Liver (tissue), 9 donors: ENCODE data around the gene RNF183. TPM values are rescaled to one million over a fixed set of nuclear protein-coding genes. Genes with fewer than 3 reads are reported as not detected.
A peak's percentile ranks its signal among the peaks of the same experiment; 100 is the strongest.

ENCODE experiments used
- DNase-seq: peaks from one replicate; pipeline ENCODE4 v3.0.0-alpha.2; 2017; ENCODE audit warnings: low spot score
- H3K27ac ChIP-seq, 2 donors: one replicate each; pipeline ENCODE4 v1.7.0; 2013; ENCODE audit warnings: inconsistent platforms in 2 of 2, low read length in 2 of 2, control low read depth in 1 of 2, low read depth in 1 of 2, mild to moderate bottlenecking in 1 of 2
- H3K27me3 ChIP-seq, 4 donors: one replicate each; pipeline versions ENCODE4 v1.6.1 to v1.7.0; 2013; ENCODE audit warnings: low read length in 3 of 4, inconsistent platforms in 1 of 4, mild to moderate bottlenecking in 1 of 4, moderate library complexity in 1 of 4; ENCODE audit not compliant: control insufficient read depth in 4 of 4, insufficient read depth in 4 of 4
- H3K36me3 ChIP-seq, 4 donors: one replicate each; pipeline versions ENCODE4 v1.6.1 to v1.7.0; 2013; ENCODE audit warnings: low read length in 3 of 4, mild to moderate bottlenecking in 3 of 4, low read depth in 1 of 4, moderate library complexity in 1 of 4; ENCODE audit not compliant: control insufficient read depth in 4 of 4, insufficient read depth in 3 of 4
- H3K4me1 ChIP-seq, 4 donors: one replicate each; pipeline versions ENCODE4 v1.6.1 to v1.7.0; 2013; ENCODE audit warnings: low read length in 3 of 4, mild to moderate bottlenecking in 3 of 4, moderate library complexity in 1 of 4; ENCODE audit not compliant: control insufficient read depth in 4 of 4, insufficient read depth in 4 of 4
- H3K4me3 ChIP-seq, 3 donors: one replicate each; pipeline versions ENCODE4 v1.6.1 to v1.7.0; 2013; ENCODE audit warnings: low read length in 3 of 3, control low read depth in 1 of 3, low read depth in 1 of 3, mild to moderate bottlenecking in 1 of 3
- H3K9ac ChIP-seq, 2 donors: one replicate each; pipeline ENCODE4 v1.7.0; 2013; ENCODE audit warnings: low read length in 2 of 2, mild to moderate bottlenecking in 2 of 2, moderate library complexity in 2 of 2, control low read depth in 1 of 2, low read depth in 1 of 2
- H3K9me3 ChIP-seq, 4 donors: one replicate each; pipeline versions ENCODE4 v1.6.1 to v1.7.0; 2013; ENCODE audit warnings: low read length in 3 of 4; ENCODE audit not compliant: control insufficient read depth in 4 of 4
- FOXA2 ChIP-seq: IDR thresholded peaks from 2 replicates; pipeline ENCODE4 v1.6.1; 2016; ENCODE audit warnings: antibody characterized with exemption
- GABPA ChIP-seq, 2 donors: IDR thresholded peaks in 1 of 2; conservative IDR thresholded peaks in 1 of 2; 2 replicates each; pipeline ENCODE4 v1.6.1; 2016; ENCODE audit warnings: antibody characterized with exemption in 2 of 2, mild to moderate bottlenecking in 1 of 2, moderate library complexity in 1 of 2
- HNF4A ChIP-seq, 2 donors: conservative IDR thresholded peaks; 2 replicates each; pipeline ENCODE4 v1.6.1; 2016; ENCODE audit warnings: antibody characterized with exemption in 2 of 2, mild to moderate bottlenecking in 2 of 2
- HNF4G ChIP-seq: IDR thresholded peaks from 2 replicates; pipeline ENCODE4 v1.6.1; 2016; ENCODE audit warnings: antibody characterized with exemption
- JUND ChIP-seq, 2 donors: IDR thresholded peaks; 2 replicates each; pipeline ENCODE4 v1.6.1; 2016; ENCODE audit warnings: antibody characterized with exemption in 2 of 2
- NR2F2 ChIP-seq: IDR thresholded peaks from 2 replicates; pipeline ENCODE4 v1.6.1; 2016; ENCODE audit warnings: antibody characterized with exemption
- RXRA ChIP-seq, 2 donors: IDR thresholded peaks; 2 replicates each; pipeline ENCODE4 v1.6.1; 2017 to 2018; ENCODE audit warnings: antibody characterized with exemption in 2 of 2, mild to moderate bottlenecking in 1 of 2
- SP1 ChIP-seq: IDR thresholded peaks from 2 replicates; pipeline ENCODE4 v1.6.1; 2018; ENCODE audit warnings: antibody characterized with exemption, mild to moderate bottlenecking
- TAF1 ChIP-seq: conservative IDR thresholded peaks from 2 replicates; pipeline ENCODE4 v1.6.1; 2016; ENCODE audit warnings: antibody characterized with exemption, mild to moderate bottlenecking
- WGBS: extraction: QIAGEN DNeasy Blood & Tissue Kit; methylation state at CpG from one replicate; pipeline ENCODE4 v1.1.7; 2013; 5-methylcytosine and 5-hydroxymethylcytosine counted together
- polyA plus RNA-seq, 2 donors: library from polyadenylated mRNA; stranded (reverse) in 1 of 2; unstranded in 1 of 2; fragments of 200-250 nt in 1 of 2; fragments of >200 nt in 1 of 2; fragmentation: Nextera tagmentation in 1 of 2; extraction: Ambion mirVana in 1 of 2; gene quantifications; one replicate each; pipeline versions ENCODE4 v1.2.1 to v1.2.3, GENCODE V29; 2013 to 2015
- total RNA-seq, 2 donors: library from RNA; depleted of rRNA; stranded (reverse); fragments of >200 nt; gene quantifications; one replicate each; pipeline ENCODE4 v1.2.3, GENCODE V29; 2014
- TF ChIP-seq, protein P1 (sequence below): IDR thresholded peaks from 2 replicates; pipeline ENCODE4 v1.6.1; 2016; ENCODE audit warnings: antibody characterized with exemption, mild to moderate bottlenecking
- TF ChIP-seq, protein P2 (sequence below): IDR thresholded peaks from 2 replicates; pipeline ENCODE4 v1.6.1; 2016; ENCODE audit warnings: antibody characterized with exemption
- TF ChIP-seq, protein P3 (sequence below): IDR thresholded peaks from 2 replicates; pipeline ENCODE4 v1.6.1; 2016; ENCODE audit warnings: antibody characterized with exemption
- TF ChIP-seq, protein P4 (sequence below): IDR thresholded peaks from 2 replicates; pipeline ENCODE4 v1.6.1; 2016; ENCODE audit warnings: antibody characterized with exemption
- donor health status: healthy.
- donor health status: healthy.
- donor health status: healthy.
- donor health status: healthy.
- donor health status: healthy.

Gene RNF183
- total and polyA plus RNA-seq, 4 donors: 0.07 TPM; not detected in 3

DNA sequence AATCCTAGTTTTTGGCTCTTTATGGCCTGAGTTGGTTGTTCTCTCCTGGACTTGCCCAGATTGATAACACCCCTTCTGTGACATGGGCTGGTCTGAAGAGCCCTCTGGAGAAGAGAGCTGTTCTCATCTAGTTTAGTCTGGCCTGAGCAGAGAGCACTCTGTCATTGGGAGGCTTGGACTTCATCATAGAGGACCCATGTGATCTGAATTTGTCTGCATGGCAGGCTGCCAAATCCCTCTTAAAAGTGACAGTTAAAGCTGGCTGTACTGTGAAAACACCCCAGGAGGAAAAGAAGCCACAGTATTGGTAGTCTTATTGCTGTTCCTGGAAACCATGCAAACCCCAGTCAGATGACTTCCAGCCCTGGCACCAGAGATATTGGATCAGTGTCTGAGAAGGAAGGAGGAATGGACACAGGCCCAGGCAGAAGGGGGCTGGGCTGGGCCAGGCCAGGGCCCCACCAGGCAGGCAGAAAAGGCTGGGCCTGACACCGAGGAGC is 40.6 kb upstream of the RNF183 start:
- 58% methylated on average over 1 of the region's 1 CpG for WGBS
- TF ChIP-seq, protein P1, sequence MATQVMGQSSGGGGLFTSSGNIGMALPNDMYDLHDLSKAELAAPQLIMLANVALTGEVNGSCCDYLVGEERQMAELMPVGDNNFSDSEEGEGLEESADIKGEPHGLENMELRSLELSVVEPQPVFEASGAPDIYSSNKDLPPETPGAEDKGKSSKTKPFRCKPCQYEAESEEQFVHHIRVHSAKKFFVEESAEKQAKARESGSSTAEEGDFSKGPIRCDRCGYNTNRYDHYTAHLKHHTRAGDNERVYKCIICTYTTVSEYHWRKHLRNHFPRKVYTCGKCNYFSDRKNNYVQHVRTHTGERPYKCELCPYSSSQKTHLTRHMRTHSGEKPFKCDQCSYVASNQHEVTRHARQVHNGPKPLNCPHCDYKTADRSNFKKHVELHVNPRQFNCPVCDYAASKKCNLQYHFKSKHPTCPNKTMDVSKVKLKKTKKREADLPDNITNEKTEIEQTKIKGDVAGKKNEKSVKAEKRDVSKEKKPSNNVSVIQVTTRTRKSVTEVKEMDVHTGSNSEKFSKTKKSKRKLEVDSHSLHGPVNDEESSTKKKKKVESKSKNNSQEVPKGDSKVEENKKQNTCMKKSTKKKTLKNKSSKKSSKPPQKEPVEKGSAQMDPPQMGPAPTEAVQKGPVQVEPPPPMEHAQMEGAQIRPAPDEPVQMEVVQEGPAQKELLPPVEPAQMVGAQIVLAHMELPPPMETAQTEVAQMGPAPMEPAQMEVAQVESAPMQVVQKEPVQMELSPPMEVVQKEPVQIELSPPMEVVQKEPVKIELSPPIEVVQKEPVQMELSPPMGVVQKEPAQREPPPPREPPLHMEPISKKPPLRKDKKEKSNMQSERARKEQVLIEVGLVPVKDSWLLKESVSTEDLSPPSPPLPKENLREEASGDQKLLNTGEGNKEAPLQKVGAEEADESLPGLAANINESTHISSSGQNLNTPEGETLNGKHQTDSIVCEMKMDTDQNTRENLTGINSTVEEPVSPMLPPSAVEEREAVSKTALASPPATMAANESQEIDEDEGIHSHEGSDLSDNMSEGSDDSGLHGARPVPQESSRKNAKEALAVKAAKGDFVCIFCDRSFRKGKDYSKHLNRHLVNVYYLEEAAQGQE: no peak
- TF ChIP-seq HNF4A (conservative IDR thresholded peaks at IDR 0.05) (peak; percentile 15 to 19), SP1 (peak; percentile 20)
- Histone ChIP-seq H3K9me3 (no peaks in the 10 kb centered on the region), H3K4me1 (peaks cover 8 to 21% (median 15%) of the 10 kb centered on the region in 4 donors), H3K27ac (peak overlapping the region; percentile 32 to 61), H3K9ac (no peak overlapping the region), H3K36me3 (no peaks in the 10 kb centered on the region), H3K27me3 (no peaks in the 10 kb centered on the region), H3K4me3 (no peak overlapping the region)
- peak; percentile 81 for DNase-seq

DNA sequence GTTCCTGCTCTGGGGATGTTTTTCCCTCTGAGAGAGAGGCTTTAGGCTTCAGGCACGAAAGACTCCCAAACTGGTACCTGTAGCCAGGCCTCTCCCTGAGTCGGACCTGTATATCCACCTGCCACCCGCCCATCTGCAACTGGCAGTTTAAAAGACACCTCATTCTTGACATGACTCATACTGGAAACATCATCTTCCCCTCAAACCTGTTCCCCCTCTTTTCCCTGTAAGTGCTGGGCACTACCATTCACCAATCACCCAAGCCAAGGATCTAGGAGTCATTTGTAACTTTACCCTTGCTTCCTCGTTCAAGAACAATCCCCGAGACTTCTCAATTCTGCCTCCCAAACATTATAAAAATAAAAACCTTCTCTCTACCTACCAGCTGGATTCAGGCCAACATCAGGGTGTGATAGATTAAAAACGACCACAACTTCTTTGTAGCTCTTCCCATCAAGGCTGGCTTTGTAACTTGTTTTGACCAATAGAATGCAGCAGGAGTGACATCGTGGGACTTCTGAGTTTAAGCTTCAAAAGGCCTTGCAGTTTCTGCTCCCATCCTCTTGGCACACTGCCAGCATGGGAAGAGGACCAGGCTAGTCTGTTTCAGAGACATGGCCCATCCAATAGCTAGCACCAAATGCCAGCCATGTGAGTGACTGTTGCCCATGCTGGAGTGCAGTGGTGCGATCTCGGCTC is 38.7 kb upstream of the RNF183 start:
- H3K9ac ChIP-seq: no peak overlapping the region
- H3K4me1 ChIP-seq: peaks cover 8 to 21% (median 15%) of the 10 kb centered on the region in 4 donors
- TF ChIP-seq, protein P2, sequence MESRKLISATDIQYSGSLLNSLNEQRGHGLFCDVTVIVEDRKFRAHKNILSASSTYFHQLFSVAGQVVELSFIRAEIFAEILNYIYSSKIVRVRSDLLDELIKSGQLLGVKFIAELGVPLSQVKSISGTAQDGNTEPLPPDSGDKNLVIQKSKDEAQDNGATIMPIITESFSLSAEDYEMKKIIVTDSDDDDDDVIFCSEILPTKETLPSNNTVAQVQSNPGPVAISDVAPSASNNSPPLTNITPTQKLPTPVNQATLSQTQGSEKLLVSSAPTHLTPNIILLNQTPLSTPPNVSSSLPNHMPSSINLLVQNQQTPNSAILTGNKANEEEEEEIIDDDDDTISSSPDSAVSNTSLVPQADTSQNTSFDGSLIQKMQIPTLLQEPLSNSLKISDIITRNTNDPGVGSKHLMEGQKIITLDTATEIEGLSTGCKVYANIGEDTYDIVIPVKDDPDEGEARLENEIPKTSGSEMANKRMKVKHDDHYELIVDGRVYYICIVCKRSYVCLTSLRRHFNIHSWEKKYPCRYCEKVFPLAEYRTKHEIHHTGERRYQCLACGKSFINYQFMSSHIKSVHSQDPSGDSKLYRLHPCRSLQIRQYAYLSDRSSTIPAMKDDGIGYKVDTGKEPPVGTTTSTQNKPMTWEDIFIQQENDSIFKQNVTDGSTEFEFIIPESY: no peak
- TF ChIP-seq GABPA (IDR thresholded peaks at IDR 0.05 in 1 of 2, conservative IDR thresholded peaks at IDR 0.05 in 1 of 2) (no peak), FOXA2 (no peak), JUND (IDR thresholded peaks at IDR 0.05) (no peak), TAF1 (no peak), HNF4G (no peak), RXRA (IDR thresholded peaks at IDR 0.05) (no peak), NR2F2 (no peak)
- TF ChIP-seq, protein P3, sequence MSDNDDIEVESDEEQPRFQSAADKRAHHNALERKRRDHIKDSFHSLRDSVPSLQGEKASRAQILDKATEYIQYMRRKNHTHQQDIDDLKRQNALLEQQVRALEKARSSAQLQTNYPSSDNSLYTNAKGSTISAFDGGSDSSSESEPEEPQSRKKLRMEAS: no peak
- TF ChIP-seq, protein P1: no peak
- TF ChIP-seq, protein P4, sequence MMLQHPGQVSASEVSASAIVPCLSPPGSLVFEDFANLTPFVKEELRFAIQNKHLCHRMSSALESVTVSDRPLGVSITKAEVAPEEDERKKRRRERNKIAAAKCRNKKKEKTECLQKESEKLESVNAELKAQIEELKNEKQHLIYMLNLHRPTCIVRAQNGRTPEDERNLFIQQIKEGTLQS: no peak
- H3K36me3 ChIP-seq: no peaks in the 10 kb centered on the region
- peak; percentile 40 for DNase-seq
- no peak overlapping the region for H3K4me3 ChIP-seq
- no peaks in the 10 kb centered on the region for H3K9me3 ChIP-seq
- no peaks in the 10 kb centered on the region for H3K27me3 ChIP-seq
- H3K27ac ChIP-seq: no peak overlapping the region
- WGBS: 76% methylated on average over 9 of the region's 9 CpGs
